ENCODE measurements around the gene NME4.

GRCh38 chr16:375927-376816, 20.8 kb upstream of the NME4 start:
- no peak for TF ChIP-seq CTCF (conservative IDR thresholded peaks at IDR 0.05)
- no peak for TF ChIP-seq ZFX (IDR thresholded peaks at IDR 0.05)
